Neuron (in vitro differentiated cells): ENCODE measurements around the gene SLIT2.

Experiments used
- H2AFZ ChIP-seq: one replicate; pipeline ENCODE4 v1.6.1; 2013; ENCODE audit warnings: low read depth, mild to moderate bottlenecking, inconsistent platforms, low read length, moderate library complexity
- H3K27me3 ChIP-seq: one replicate; pipeline ENCODE4 v1.6.1; 2013; ENCODE audit warnings: low read length; ENCODE audit not compliant: insufficient read depth
- H3K36me3 ChIP-seq: one replicate; pipeline ENCODE4 v1.6.1; 2013; ENCODE audit warnings: low read length; ENCODE audit not compliant: insufficient read depth
- H3K4me1 ChIP-seq: one replicate; pipeline ENCODE4 v1.6.1; 2013; ENCODE audit warnings: low read length; ENCODE audit not compliant: insufficient read depth
- H3K4me3 ChIP-seq: 2 replicates; pipeline ENCODE4 v1.5.1; 2013; ENCODE audit warnings: mild to moderate bottlenecking, low read length, moderate library complexity
- H3K9me3 ChIP-seq: one replicate; pipeline ENCODE4 v1.6.1; 2013; ENCODE audit warnings: low read length

The SLIT2 gene, protein sequence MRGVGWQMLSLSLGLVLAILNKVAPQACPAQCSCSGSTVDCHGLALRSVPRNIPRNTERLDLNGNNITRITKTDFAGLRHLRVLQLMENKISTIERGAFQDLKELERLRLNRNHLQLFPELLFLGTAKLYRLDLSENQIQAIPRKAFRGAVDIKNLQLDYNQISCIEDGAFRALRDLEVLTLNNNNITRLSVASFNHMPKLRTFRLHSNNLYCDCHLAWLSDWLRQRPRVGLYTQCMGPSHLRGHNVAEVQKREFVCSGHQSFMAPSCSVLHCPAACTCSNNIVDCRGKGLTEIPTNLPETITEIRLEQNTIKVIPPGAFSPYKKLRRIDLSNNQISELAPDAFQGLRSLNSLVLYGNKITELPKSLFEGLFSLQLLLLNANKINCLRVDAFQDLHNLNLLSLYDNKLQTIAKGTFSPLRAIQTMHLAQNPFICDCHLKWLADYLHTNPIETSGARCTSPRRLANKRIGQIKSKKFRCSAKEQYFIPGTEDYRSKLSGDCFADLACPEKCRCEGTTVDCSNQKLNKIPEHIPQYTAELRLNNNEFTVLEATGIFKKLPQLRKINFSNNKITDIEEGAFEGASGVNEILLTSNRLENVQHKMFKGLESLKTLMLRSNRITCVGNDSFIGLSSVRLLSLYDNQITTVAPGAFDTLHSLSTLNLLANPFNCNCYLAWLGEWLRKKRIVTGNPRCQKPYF (N-terminal part only)

GRCh38 chr4:20251796-20252655 is at the start of gene SLIT2:
Gene SLIT2, plus strand, starts transcription at chr4:20251905. Its CDS starts 1,911 bp downstream, at chr4:20253816.
- H3K4me1 ChIP-seq = peaks cover 21% of the 10 kb centered on the region
- no peaks in the 10 kb centered on the region for H3K36me3 ChIP-seq
- H3K27me3 ChIP-seq = no peaks in the 10 kb centered on the region
- H2AFZ ChIP-seq = peak within 1 kb of the TSS; percentile 98
- no peaks in the 10 kb centered on the region for H3K9me3 ChIP-seq
- peak within 1 kb of the TSS; percentile 98 for H3K4me3 ChIP-seq

DNA sequence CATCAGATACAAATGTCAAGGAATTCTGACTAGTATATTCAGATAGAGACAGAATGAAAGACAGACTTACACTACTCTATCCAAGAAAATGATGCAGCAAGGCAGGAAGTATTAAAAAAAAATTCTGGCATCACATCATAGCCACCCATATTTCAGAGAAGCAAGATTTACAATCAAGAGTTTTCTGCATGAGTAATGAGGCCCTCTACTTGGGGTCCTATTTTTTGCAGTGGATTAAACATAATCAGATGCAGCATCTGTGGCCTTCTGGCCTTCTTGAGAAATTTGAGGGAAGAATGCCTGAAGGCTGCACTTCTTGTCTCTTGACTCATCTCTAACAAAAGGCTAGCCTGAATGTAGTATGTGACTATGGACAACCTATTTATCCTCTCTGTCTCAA is 48.2 kb upstream of the SLIT2 start:
- no peaks in the 10 kb centered on the region for H3K27me3 ChIP-seq
- H3K9me3 ChIP-seq = no peaks in the 10 kb centered on the region

DNA sequence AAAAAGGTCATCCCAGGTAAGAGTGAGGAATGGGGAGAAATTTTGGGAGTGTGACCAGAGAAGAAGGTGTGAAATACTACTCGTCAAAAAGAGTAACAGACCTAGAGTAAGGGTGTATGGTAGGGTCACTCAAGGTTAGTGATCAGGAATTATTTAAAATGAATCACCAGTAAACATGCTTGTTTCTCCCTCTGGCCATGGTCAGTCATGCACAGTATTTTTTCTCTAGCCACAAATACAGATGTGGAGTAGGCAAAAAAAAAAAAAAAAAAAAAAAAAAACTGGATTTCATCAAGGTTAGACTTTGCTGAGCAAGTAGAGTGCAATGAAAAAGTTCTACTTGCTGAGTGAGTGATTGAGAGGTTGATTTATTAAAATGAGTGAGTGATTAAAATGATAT is 34.2 kb upstream of the SLIT2 start:
- Histone ChIP-seq H3K36me3 (no peaks in the 10 kb centered on the region), H3K9me3 (no peaks in the 10 kb centered on the region), H2AFZ (no peak overlapping the region), H3K4me1 (no peaks in the 10 kb centered on the region), H3K27me3 (no peaks in the 10 kb centered on the region), H3K4me3 (no peak overlapping the region)

More for the DNA sequence above, 48.2 kb upstream of the SLIT2 start:
- H3K4me1 ChIP-seq = peaks cover 14% of the 10 kb centered on the region
- no peak overlapping the region for H2AFZ ChIP-seq
- H3K36me3 ChIP-seq = no peaks in the 10 kb centered on the region
- H3K4me3 ChIP-seq = no peak overlapping the region

- no peaks in the 10 kb centered on the region for H3K4me1 ChIP-seq
Observed at GRCh38 chr4:20217951-20218350, 33.8 kb upstream of the SLIT2 start.

GRCh38 chr4:20219521-20219920 is 32.2 kb upstream of the SLIT2 start:
- H3K36me3 ChIP-seq = no peaks in the 10 kb centered on the region
- no peaks in the 10 kb centered on the region for H3K9me3 ChIP-seq
- H2AFZ ChIP-seq = no peak overlapping the region
- no peaks in the 10 kb centered on the region for H3K27me3 ChIP-seq
- no peaks in the 10 kb centered on the region for H3K4me1 ChIP-seq
- H3K4me3 ChIP-seq = no peak overlapping the region

More at GRCh38 chr4:20217951-20218350, 33.8 kb upstream of the SLIT2 start:
- H2AFZ ChIP-seq = no peak overlapping the region
- H3K4me3 ChIP-seq = no peak overlapping the region
- no peaks in the 10 kb centered on the region for H3K36me3 ChIP-seq
- no peaks in the 10 kb centered on the region for H3K9me3 ChIP-seq
- no peaks in the 10 kb centered on the region for H3K27me3 ChIP-seq

- H2AFZ ChIP-seq = no peak overlapping the region
- no peaks in the 10 kb centered on the region for H3K27me3 ChIP-seq
- H3K4me1 ChIP-seq = no peaks in the 10 kb centered on the region
- H3K4me3 ChIP-seq = no peak overlapping the region
- no peaks in the 10 kb centered on the region for H3K36me3 ChIP-seq
- H3K9me3 ChIP-seq = no peaks in the 10 kb centered on the region
Observed at GRCh38 chr4:20237894-20238537, 13.7 kb upstream of the SLIT2 start.

- Histone ChIP-seq H3K9me3 (no peaks in the 10 kb centered on the region), H2AFZ (no peak overlapping the region), H3K4me1 (peaks cover 8% of the 10 kb centered on the region), H3K4me3 (no peak overlapping the region), H3K27me3 (no peaks in the 10 kb centered on the region), H3K36me3 (no peaks in the 10 kb centered on the region)
Observed at GRCh38 chr4:20248155-20248558, 3.5 kb upstream of the SLIT2 start.

GRCh38 chr4:20249333-20249732 is 2.4 kb upstream of the SLIT2 start:
- H3K27me3 ChIP-seq = no peaks in the 10 kb centered on the region
- no peak overlapping the region for H3K4me3 ChIP-seq
- H2AFZ ChIP-seq = no peak overlapping the region
- H3K9me3 ChIP-seq = no peaks in the 10 kb centered on the region
- H3K4me1 ChIP-seq = peaks cover 8% of the 10 kb centered on the region
- H3K36me3 ChIP-seq = no peaks in the 10 kb centered on the region

DNA sequence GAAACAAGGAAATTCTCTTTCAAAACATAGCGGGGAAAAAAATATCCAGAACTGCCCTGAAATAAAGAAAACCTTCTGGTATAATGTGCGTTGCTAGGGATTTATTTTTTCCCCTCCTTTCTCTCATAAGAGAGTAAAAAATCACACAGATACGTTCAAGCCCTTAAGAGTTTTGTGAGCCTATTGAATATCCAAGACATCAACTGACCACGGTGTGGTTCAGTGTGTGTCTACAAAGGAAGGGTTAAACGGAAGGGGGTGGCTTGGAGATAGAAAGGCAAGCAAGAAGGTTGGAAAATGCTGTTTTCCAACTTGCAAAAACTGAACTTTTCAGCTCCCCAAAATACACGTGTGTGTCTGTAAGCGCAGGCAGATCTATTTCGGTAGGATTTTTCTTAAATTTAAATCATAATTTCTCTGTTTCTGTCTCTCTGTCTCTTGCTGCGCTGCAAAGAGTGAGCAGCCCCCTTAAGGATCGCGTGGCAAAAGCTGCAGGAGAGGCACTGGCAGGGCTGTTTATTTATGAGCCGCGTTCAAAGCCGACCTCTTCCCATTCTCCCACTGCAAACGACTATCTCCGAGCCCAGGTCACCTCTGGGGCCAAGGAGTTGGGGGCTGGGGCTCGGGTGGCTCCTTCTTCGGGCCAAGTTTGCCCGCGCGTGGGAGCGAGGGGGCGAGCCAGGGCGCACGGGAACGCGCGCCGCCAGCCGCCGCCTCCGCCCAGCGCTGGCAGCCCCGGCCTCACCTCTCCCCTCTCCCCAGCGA is 492 bp upstream of the SLIT2 start:
- Histone ChIP-seq H3K36me3 (no peaks in the 10 kb centered on the region), H3K9me3 (no peaks in the 10 kb centered on the region), H3K4me3 (peak overlapping the region; percentile 98), H3K27me3 (no peaks in the 10 kb centered on the region), H2AFZ (peak overlapping the region; percentile 98), H3K4me1 (peaks cover 15% of the 10 kb centered on the region)

DNA sequence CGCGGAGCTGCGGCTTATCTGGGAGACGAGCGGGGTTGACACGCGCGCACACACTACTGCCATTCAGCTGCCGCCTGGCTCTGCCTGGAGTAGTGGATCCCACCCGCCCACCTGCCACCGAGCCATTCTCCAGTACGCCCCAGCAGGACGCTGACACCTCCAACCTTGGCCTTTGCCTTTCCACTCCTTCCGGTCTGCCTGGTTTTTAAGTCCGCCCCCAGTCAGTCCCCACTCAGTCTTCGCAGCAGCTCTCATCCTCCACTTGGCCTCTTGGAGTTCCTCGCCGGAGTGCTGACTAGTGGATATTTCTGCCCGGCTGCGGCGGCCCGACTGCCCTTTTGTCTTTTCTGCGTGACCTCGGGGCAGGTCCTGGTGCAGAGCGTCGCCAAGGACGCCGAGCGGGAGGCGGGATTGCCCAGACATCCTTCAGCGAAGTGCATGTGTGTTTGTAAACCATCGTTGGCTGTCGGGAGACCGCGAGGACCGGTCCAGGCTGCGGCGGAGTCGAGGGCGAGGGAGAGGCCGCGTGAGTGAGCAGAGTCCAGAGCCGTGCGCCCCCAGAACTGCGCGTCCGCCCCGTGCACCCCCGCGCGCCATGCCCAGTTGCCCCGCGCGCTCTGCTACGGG is 1.1 kb downstream of the SLIT2 start:
- no peaks in the 10 kb centered on the region for H3K27me3 ChIP-seq

DNA sequence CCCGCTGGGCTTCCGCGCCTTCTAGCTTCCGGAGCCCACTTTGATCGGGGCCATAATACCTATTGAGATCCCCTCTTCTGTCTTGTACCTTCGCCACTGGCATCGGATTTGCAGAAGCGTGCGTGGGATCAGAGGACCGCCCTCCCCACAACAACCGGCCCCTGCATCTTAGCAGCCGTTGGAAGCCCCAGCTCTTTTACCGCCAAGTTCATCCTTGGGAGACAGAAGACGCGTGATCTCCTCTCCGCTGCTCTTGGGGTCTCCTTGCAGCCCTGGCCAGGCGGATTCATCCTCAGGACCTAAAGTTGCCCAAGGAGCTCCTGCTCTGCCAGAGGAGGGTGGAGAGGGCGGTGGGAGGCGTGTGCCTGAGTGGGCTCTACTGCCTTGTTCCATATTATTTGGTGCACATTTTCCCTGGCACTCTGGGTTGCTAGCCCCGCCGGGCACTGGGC is 1.6 kb downstream of the SLIT2 start:
- Histone ChIP-seq H3K4me3 (peak overlapping the region; percentile 98), H3K36me3 (no peaks in the 10 kb centered on the region), H3K4me1 (peaks cover 31% of the 10 kb centered on the region), H3K27me3 (no peaks in the 10 kb centered on the region), H3K9me3 (no peaks in the 10 kb centered on the region), H2AFZ (no peak overlapping the region)

More for the DNA sequence above, 1.1 kb downstream of the SLIT2 start:
- Histone ChIP-seq H2AFZ (peak overlapping the region; percentile 98), H3K36me3 (no peaks in the 10 kb centered on the region), H3K9me3 (no peaks in the 10 kb centered on the region), H3K4me1 (peaks cover 28% of the 10 kb centered on the region), H3K4me3 (peak overlapping the region; percentile 98)
